Esophagus muscularis mucosa (tissue), 4 donors: ENCODE data around the gene CDHR2. TPM values are rescaled to one million over a fixed set of nuclear protein-coding genes. Genes with fewer than 3 reads are reported as not detected.

ENCODE experiments used
- DNase-seq: peaks from one replicate; pipeline ENCODE4 v3.0.0-alpha.2; 2017; ENCODE audit errors: extremely low spot score
- H3K27ac ChIP-seq, 4 donors: fragments of 200-600 bp; sonication (generic); replicated peaks in 1 of 4; 1 replicate in 3 of 4; 2 replicates in 1 of 4; pipeline ENCODE4 v1.5.1; 2016 to 2019; ENCODE audit warnings: mild to moderate bottlenecking in 1 of 4
- H3K27me3 ChIP-seq, 4 donors: fragments of 200-600 bp; sonication (generic); one replicate each; pipeline versions ENCODE4 v1.5.1 to v1.6.0; 2016 to 2019
- H3K36me3 ChIP-seq, 4 donors: fragments of 200-600 bp; sonication (generic); one replicate each; pipeline ENCODE4 v1.5.1; 2016 to 2019
- H3K4me1 ChIP-seq, 4 donors: fragments of 200-600 bp; sonication (generic); one replicate each; pipeline ENCODE4 v1.5.1; 2016 to 2019
- H3K4me3 ChIP-seq, 4 donors: fragments of 200-600 bp; sonication (generic); 1 replicate in 2 of 4; 2 replicates in 2 of 4; pipeline ENCODE4 v1.5.1; 2016 to 2019; ENCODE audit warnings: mild to moderate bottlenecking in 4 of 4, moderate library complexity in 1 of 4
- H3K9me3 ChIP-seq, 4 donors: fragments of 200-600 bp; sonication (generic); 1 replicate in 3 of 4; 2 replicates in 1 of 4; pipeline ENCODE4 v1.5.1; 2016 to 2019
- CTCF ChIP-seq, 3 experiments: fragments of 200-600 bp in 2 of 3; fragments of 450-650 bp in 1 of 3; sonication (generic) in 2 of 3; IDR thresholded peaks; one replicate each; pipeline ENCODE4 v1.5.1; 2017 to 2019; ENCODE audit warnings: antibody characterized with exemption in 3 of 3, mild to moderate bottlenecking in 2 of 3, moderate library complexity in 1 of 3
- EP300 ChIP-seq: sonication (generic); formaldehyde crosslinking; IDR thresholded peaks from one replicate; pipeline ENCODE4 v1.6.1; 2017; ENCODE audit warnings: antibody characterized with exemption
- POLR2A ChIP-seq: fragments of 450-650 bp; IDR thresholded peaks from one replicate; pipeline ENCODE4 v1.6.1; 2017; ENCODE audit warnings: antibody characterized with exemption, moderate library complexity, mild to moderate bottlenecking, low read depth
- POLR2AphosphoS5 ChIP-seq, 2 donors: sonication (generic); formaldehyde crosslinking; IDR thresholded peaks; one replicate each; pipeline ENCODE4 v1.6.1; 2017; ENCODE audit warnings: antibody characterized with exemption in 2 of 2
- WGBS: methylation state at CpG from one replicate; pipeline ENCODE4 v1.1.5; 2018; 5-methylcytosine and 5-hydroxymethylcytosine counted together
- intact Hi-C: fragments of 100-400 bp; cut with DNase I; formaldehyde crosslinking; loops from one replicate; pipeline ENCODE4 v1.15.1; 2023
- total RNA-seq, 4 donors: library from RNA; depleted of rRNA; stranded (reverse); fragments of >200 nt; gene quantifications; one replicate each; pipeline versions ENCODE4 v1.1.0 to v1.2.1, GENCODE V29; 2016

Gene CDHR2
- total RNA-seq, 4 donors from 2014 or later, result 0.92 TPM; not detected in 3

- Histone ChIP-seq H3K9me3 (peaks cover 0 to 2% (median 0%) of the 10 kb centered on the region in 4 donors), H3K36me3 (no peaks in the 10 kb centered on the region), H3K27me3 (no peaks in the 10 kb centered on the region), H3K4me1 (no peaks in the 10 kb centered on the region), H3K4me3 (no peak overlapping the region), H3K27ac (no peak overlapping the region)
- intact Hi-C loops, result no loop called here
- TF ChIP-seq POLR2A (no peak), EP300 (no peak), POLR2AphosphoS5 (IDR thresholded peaks at IDR 0.05) (no peak)
- WGBS, result 83% methylated on average over 1 of the region's 4 CpGs
- DNase-seq, result no peak
Measured at GRCh38 chr5:176639208-176639607, 90.1 kb downstream of the CDHR2 start.

- WGBS, result 73% methylated on average over 4 of the region's 4 CpGs
- Histone ChIP-seq H3K36me3 (no peaks in the 10 kb centered on the region), H3K9me3 (peaks cover 0 to 2% (median 0%) of the 10 kb centered on the region in 4 donors), H3K27me3 (no peaks in the 10 kb centered on the region), H3K4me3 (no peak overlapping the region), H3K27ac (no peak overlapping the region), H3K4me1 (no peaks in the 10 kb centered on the region)
- intact Hi-C loops, result no loop called here
- no peak for DNase-seq
- TF ChIP-seq EP300 (no peak), POLR2A (no peak), POLR2AphosphoS5 (IDR thresholded peaks at IDR 0.05) (no peak), CTCF (IDR thresholded peaks at IDR 0.05) (no peak)
Measured at GRCh38 chr5:176639981-176640380, 90.8 kb downstream of the CDHR2 start.

GRCh38 chr5:176640616-176641015 lies 91.5 kb downstream of the CDHR2 start:
- H3K27ac ChIP-seq, result no peak overlapping the region
- 81% methylated on average over 4 of the region's 4 CpGs for WGBS
- no peaks in the 10 kb centered on the region for H3K36me3 ChIP-seq
- no peaks in the 10 kb centered on the region for H3K9me3 ChIP-seq
- H3K4me3 ChIP-seq, result no peak overlapping the region
- DNase-seq, result no peak
- intact Hi-C loops, result no loop called here
- H3K27me3 ChIP-seq, result no peaks in the 10 kb centered on the region
- TF ChIP-seq POLR2A, result no peak
- no peak for TF ChIP-seq POLR2AphosphoS5 (IDR thresholded peaks at IDR 0.05)
- TF ChIP-seq CTCF (IDR thresholded peaks at IDR 0.05), result no peak
- no peak for TF ChIP-seq EP300
- no peaks in the 10 kb centered on the region for H3K4me1 ChIP-seq

- Histone ChIP-seq H3K4me3 (no peak overlapping the region), H3K27me3 (no peaks in the 10 kb centered on the region), H3K27ac (no peak overlapping the region), H3K9me3 (no peaks in the 10 kb centered on the region), H3K4me1 (peaks cover 5 to 10% (median 10%) of the 10 kb centered on the region in 4 donors), H3K36me3 (no peaks in the 10 kb centered on the region)
- no peak for DNase-seq
- TF ChIP-seq POLR2AphosphoS5 (IDR thresholded peaks at IDR 0.05), result no peak
- no peak for TF ChIP-seq CTCF (IDR thresholded peaks at IDR 0.05)
- no peak for TF ChIP-seq EP300
- TF ChIP-seq POLR2A, result no peak
- intact Hi-C loops, result no loop called here
- WGBS, result 76% methylated on average over 11 of the region's 15 CpGs
Measured at GRCh38 chr5:176642675-176643490, 93.7 kb downstream of the CDHR2 start.

- intact Hi-C loops, result no loop called here
- no peaks in the 10 kb centered on the region for H3K27me3 ChIP-seq
- H3K4me1 ChIP-seq, result peaks cover 13 to 18% (median 18%) of the 10 kb centered on the region in 4 donors
- no peak for TF ChIP-seq CTCF (IDR thresholded peaks at IDR 0.05)
- no peak for TF ChIP-seq POLR2A
- no peak for TF ChIP-seq POLR2AphosphoS5 (IDR thresholded peaks at IDR 0.05)
- TF ChIP-seq EP300, result no peak
- H3K9me3 ChIP-seq, result no peaks in the 10 kb centered on the region
- 83% methylated on average over 6 of the region's 11 CpGs for WGBS
- no peak overlapping the region for H3K27ac ChIP-seq
- DNase-seq, result no peak
- no peak overlapping the region for H3K4me3 ChIP-seq
- H3K36me3 ChIP-seq, result no peaks in the 10 kb centered on the region
Measured at GRCh38 chr5:176643491-176644219, 94.5 kb downstream of the CDHR2 start.
